Colon (tissue), 2 donors: ENCODE results near the gene CETN3.
"Not testable (repeated sequence)": the region's sequence is repeated elsewhere in the genome, so short reads cannot be mapped to it uniquely, and the experiment has no call there.

Experiments used
- FAIRE-seq: peaks from 2 replicates; lab custom pipeline; 2012; peaks lifted over from hg19 to GRCh38; lab: Jason Lieb, UNC
- donor health status: control.
- donor health status: control.

CETN3 gene

DNA sequence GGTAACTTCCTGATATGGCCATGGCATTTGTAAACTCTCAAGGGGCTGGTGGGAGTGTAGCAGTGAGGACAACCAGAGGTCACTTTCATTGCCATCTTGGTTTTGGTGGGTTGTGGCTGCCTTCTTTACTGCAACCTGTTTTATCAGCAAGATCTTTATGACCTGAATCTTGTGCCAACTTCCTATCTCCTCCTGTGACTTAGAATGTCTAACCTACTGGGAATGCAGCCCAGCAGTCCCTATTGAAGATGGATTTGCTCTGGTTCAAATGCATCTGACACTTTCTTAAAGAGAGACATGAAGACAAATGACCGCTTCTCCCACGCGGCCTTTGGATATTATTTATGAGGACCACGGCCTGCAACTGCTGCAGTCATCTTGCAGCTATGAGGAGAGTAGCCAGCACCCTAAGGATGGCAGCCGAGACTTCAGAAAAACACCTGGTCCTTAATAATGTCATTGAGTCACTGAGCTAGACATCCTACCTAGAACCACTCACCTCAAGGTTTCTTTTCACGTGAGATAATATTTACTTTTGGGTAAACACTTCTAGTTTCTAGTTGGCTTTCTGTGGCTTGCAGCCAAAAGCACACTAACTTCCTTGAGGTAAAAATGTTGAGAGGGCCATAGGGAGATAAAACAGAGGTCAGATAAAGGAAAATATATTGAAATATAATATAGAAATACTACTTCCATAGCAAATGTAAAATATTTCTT lies 28.2 kb downstream of the CETN3 start:
- FAIRE-seq: no peak

DNA sequence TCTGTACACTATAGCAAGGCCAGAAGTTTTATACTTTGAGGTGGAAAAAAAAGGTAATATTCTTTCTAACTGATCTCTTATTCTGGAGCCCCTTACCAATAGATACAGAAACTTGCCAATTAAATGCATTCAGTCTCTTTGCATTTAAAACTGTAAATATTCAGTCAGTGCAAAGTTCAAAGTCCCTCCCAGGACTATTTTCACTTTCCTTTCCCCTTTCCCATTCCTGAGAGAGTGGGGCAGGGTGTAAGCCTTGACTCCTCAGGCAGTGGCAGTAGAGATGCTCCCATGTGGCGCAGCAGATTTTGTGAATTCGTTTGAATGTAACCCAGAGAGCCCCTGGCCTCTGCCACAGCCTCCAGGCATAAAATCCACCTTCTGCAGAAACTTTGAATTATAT lies 29.9 kb downstream of the CETN3 start:
- no peak for FAIRE-seq

DNA sequence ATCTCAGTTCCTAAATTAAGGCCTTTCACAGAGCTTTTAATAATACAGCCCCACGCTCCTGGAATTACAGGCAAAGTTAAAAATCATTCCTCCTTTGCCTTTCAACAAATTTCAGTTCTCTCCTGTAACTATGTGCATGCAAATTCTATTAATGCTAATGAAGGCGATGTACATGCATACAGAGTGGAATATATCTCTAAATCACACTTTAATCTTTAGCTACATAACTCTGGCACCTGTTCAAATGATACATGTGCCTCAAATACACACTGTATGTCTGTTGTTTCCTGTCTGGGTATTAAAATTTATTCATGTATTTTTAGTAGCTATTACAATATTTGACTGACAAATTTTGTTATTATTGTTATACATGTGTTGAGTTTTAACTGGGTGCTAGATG lies 30.8 kb downstream of the CETN3 start:
- FAIRE-seq: no peak

DNA sequence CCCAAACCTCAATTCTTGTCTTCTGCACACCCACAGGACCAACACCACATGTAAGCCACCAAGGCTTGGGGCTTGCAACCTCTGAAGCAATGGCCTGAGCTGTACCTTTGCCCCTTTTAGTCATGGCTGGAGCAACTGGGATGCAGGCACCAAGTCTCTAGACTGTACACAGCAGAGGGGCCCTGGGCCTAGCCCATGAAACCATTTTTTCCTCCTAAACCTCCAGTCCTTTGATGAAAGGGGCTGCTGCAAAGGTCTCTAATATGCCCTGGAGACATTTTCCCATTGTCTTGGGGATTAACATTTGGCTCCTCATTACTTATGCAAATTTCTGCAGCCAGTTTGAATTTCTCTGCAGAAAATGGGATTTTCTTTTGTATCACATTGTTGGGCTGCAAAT lies 38.3 kb downstream of the CETN3 start:
- FAIRE-seq: not testable (repeated sequence)

DNA sequence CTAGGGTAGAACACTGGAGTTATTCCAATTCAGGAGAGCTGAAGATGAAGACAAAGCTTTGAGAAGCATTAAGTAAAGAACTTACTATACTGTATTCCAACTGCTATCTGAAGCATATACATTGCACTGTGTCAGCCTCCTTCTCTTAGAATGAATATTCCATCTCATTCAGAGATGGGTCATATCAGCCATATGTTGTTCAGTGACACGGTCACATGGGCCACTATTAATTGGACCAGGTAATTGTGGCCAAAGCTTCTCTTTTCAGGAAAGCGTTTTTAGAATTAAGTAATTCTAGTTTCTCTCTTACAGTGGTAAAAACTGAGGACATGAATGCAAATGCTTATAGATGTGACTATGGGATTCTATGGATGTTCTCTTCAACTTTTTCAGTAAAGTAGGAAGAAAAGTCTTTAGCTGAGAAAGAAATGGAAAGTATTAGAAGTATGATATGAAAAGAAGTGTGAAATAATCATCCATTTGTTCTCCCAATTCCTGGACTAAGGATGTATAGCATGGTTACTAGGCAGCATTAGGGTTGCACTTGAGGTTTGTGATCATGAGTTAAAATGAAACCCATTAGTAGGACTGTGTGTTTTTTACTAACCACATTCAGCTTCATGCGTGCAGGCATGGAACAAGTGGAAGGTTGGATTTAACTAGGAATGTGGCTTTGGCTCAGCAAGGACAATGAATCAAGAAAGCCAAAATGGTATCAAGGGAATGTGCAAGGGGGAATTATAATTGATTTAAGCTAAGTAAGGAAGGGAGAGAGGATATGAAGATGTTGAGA lies 40.9 kb downstream of the CETN3 start:
- FAIRE-seq: no peak

DNA sequence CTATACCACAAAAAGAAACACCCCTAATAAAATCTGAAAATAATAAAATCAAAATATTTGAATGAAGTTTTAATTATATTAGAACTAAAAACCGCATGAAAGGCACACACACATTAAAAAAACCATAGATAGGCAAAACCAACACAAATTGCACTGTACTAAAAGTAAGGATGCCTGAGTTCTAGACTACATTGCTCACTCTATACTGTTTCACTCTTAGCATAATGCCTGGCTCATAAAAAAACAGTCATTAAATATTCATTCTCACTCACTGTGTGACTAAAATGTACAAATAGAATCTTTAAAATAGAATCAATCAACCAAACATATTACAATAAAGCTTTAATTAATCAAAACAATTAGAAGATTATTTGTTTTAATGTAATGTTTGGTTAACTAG lies 41.7 kb downstream of the CETN3 start:
- FAIRE-seq: no peak

DNA sequence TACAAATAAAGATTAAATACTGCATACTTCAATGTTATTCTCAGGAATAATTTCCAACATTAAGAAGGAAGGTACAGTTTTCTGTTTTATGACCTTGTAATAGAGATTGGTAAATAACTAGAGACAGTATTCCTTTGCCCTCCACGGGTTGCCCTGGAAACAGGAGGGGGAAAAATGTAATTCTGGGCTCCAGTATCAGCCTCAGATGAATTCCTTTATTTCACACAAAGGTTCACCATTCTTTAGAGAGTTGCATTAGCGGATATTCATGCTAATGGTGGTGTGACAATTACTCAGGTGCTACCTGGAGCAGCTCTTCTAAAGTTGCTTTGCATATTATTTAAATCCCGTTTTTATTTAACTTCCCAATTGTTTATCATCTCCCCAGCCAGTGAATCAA lies 42.6 kb downstream of the CETN3 start:
- FAIRE-seq: no peak

DNA sequence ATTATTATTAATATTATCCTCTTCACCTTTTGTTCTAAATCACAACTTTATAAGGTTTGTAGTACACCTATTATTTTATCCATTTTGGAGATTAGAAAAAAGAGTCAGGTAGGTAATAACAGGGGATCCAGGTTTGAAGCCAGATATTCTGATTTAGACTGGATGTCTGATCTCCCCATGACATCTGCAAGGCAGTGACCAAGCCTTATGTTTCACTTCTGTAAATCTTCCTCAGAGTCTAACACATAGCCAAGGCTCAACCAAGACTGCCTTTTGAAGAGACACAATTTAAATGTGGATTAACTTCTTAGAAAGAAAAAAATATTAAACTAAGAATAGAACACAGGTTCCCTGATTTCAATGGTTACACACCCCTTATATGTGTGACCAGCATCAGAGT lies 44.2 kb downstream of the CETN3 start:
- FAIRE-seq: no peak

DNA sequence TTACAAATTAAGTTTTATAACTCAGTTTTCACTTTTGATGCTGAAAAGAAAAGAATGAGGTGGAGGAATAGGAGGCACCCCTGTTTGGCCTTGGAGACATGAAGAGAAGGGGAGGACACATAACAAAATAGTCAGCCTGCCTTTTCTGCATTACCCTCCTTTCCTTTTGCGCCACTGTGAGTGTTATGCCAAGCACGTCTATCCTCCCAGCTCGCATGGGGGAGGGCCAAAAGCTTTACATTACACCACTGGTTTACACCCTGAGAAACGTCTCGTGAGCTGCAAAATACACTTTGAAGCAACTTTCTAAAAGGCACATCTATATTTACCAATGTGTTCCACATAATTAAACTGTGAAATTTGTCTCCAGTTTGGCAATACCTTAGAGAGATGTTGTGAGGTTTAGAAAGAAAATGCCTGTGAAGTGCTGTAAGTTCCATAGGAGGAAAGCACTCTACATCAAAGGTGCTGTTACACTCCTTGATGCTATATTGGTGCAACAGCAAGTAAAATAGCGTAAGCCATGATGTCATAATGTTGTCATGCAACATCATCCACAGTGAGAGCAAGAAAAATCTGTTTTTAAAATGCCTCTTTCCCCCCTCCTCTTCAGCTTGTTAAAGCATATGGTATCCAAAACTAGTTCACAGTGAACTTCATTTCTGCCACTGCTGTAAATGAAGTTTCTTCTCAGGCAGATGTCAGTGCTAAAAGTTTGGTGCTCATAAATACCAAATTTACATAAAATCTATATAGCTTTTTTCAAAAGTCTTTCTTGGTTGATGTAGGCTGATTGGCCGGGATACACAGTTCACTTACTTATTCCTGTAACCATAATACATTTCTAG lies 50.3 kb downstream of the CETN3 start:
- no peak for FAIRE-seq

DNA sequence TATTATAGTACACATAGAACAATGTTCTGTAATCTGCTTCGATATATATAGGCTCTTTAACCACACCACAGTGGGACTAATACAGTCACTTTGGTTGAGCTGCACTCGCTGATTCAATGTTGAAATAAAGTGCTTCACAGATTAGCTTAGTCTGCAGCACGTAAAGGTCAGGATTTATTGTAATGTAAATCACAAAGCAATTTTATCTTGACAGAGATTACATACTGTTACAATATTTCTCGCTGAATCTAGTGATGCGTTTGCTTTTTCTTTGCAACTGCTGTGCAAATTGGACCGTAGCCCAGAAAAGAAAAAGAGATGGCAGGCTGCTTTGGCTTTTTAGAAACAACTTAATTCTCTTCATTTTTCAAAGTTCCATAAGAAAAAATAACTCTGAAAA lies 52.9 kb downstream of the CETN3 start:
- no peak for FAIRE-seq

DNA sequence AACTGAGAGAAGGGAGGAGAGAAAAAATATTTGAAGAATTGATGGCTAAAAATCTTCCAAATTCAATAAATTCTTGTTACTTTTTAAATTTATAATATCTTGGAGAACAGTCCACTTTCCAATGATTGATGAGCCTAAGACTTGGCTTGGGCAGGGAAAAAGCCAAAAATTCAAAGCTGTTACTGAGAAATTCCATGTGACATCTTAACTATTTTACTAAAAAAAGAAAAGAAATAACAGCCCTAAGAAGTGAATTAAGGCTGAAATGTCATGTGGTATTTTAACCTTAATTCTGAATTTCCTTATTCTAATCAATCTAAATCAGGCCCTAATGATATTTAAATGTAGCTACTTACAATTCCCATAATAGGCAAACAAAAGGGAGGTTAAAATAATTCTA lies 53.4 kb downstream of the CETN3 start:
- FAIRE-seq: no peak

DNA sequence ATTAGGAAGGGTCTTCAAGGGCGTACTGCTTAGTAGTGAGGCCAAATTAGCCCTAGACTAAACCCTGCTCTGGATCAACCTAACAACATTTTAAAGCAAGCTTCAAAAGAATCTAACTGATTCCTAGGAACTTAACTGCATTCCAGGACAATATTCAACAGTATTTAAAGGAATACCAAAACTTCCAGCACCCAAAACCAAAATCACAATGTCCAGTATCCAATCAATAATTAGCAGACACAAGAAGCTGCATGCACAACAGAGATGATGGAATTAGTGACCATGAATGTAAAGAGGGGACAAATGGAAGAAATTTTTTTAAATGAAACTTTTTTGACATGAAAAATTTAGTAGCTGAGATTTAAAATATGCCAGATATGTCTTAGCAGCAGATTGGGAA lies 53.9 kb downstream of the CETN3 start:
- no peak for FAIRE-seq

DNA sequence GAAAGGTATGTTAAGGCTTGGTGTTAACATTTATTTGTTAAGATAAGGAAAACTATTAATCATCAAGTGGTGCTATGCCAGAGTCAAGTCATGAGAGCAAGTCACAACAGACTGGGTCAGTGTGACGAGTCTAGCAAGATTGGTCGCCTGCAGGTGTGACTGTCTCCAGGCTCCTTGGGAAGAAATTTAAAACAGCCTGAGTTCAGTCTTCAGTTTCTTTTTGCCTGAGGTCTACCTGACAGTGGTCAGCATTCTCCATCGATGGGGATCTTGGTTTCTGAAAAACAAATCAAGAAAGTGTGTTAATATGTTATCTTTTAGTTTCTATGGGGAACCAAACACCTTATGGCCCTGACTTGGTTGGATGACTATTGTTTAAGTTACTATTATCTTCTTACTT lies 56.3 kb downstream of the CETN3 start:
- FAIRE-seq: no peak

DNA sequence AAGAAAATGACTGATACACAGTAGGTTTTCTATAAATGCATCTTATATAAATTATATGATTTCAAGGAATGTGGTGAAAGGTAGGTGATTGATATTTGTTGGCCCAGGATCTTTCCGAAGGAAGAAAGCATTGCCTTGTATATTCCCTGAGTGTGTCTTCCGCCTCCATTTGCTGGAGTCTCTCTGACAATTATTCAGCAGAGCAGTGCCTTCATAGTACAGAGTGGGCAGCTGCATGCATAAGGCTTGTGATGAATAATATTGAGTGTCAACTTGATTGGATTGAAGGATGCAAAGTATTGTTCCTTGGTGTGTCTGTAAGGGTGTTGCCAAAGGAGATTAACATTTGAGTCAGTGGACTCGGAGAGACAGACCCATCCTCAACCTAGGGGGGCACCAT lies 58.5 kb downstream of the CETN3 start:
- no peak for FAIRE-seq

DNA sequence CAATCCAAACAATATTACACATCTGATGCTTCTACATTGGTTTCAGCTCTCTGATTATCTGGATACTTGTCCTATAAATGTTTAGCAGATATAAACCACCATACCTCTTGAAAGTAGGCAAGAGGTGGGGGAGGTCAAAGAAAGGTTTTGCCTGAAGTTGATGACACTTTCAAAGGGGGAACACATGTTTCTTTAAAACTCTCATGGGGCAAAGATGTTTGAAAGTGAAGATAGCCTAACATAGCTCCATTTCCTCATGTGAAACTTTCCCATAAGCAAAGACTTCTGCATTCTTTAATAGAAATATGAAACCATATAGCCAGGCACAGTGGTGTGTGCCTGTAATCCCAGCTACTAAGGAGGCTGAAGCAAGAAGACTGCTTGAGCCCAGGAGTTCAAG lies 62.1 kb downstream of the CETN3 start:
- no peak for FAIRE-seq

DNA sequence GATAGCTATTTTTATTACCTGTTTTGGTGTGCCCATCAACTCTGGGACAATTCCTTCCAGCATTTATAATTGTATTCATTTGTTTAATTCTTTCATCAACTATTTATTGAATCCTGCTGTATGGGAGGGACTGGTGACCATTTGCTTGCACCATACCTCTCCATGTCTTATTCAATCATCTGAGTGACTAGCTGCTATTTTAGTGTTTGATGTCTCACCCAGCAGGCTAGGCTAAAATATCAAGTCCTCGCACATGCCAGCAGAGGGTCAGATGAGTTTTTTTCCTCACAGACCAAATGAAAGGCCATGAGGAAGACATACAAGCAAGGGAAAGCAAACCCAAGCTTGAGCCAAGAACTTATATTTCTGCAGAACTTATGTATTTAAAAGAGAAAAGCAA lies 63.9 kb downstream of the CETN3 start:
- no peak for FAIRE-seq

DNA sequence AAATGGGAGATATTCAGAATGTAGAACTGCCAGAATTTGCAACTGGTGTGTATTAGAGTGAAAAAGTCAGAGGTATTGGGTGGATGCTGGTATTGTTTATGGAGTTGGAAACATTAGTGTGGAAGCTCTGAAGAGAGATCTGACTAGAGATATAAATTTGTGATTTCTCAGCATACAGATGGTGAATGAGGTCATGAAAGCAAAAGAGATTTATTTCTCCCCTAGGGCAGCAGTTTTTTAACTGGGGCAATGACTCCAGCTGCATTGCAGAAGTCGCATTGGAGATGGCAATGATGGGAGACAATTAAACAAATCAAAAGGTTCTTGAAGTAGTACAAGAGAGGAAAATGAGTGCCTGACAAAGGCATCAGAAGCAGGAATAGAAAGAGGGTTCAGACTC lies 64.9 kb downstream of the CETN3 start:
- no peak for FAIRE-seq

DNA sequence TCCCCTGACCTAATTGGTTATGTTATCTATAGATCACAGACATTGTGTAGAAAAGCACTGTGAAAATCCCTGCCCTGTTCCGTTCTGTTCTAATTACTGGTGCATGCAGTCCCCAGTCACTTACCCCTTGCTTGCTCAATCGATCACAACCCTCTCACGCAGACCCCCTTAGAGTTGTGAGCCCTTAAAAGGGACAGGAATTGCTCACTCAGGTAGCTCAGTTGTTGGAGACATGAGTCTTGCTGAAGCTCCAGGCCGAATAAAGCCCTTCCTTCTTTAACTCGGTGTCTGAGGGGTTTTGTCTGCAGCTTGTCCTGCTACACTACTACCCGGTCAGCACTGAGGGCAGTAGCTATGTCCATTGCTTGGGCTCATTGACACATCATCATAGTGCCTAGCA lies 65.8 kb downstream of the CETN3 start:
- FAIRE-seq: not testable (repeated sequence)

DNA sequence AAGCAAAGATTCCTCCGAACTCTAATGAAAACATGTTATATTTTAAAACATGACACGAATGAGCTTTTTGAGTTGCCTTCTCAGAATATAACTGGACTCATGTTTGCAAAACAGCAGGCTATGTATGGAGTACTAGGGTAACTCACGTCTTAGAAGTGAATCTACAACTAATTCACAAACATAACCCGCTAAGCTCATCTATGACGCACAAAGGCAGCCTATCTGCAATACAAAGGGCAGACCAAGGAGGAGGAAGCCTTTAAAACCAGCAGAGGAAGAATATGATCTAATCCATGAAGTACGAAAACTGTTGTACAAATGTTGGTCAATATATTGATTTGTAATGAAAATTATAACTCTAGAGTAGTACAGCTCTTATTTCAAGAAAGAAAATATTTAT lies 67.0 kb downstream of the CETN3 start:
- FAIRE-seq: no peak
